ENCODE measurements around the gene THOC7.

The THOC7 gene

GRCh38 chr3:63869940-63870614 is 6.5 kb upstream of the THOC7 start:
- peaks cover 13% of the 10 kb centered on the region for H3K36me3 ChIP-seq (replicated peaks)
- no peak overlapping the region for H3K4me3 ChIP-seq
- H3K27me3 ChIP-seq (ENCODE audit: low read depth), result no peaks in the 10 kb centered on the region
- H3K4me1 ChIP-seq, result no peaks in the 10 kb centered on the region; the same call in 1 of the 2 replicates
- no peak for DNase-seq (ENCODE audit: low spot score in 2 of 2)
- H3K9me3 ChIP-seq, result no peaks in the 10 kb centered on the region
- in situ Hi-C loops (cut with MboI; ENCODE audit: low sequenced_read_pairs), result no loop called here

GRCh38 chr3:63867225-63867624 is 3.6 kb upstream of the THOC7 start:
- Histone ChIP-seq H3K36me3 (replicated peaks) (peaks cover 13% of the 10 kb centered on the region), H3K27me3 (ENCODE audit: low read depth) (no peaks in the 10 kb centered on the region), H3K4me3 (no peak overlapping the region), H3K4me1 (peaks cover 6% of the 10 kb centered on the region), H3K9me3 (no peaks in the 10 kb centered on the region)
- DNase-seq (ENCODE audit: low spot score in 2 of 2), result no peak
- in situ Hi-C loops (cut with MboI; ENCODE audit: low sequenced_read_pairs), result no loop called here

- Histone ChIP-seq H3K36me3 (replicated peaks) (peaks cover 13% of the 10 kb centered on the region), H3K27me3 (ENCODE audit: low read depth) (no peaks in the 10 kb centered on the region), H3K4me3 (peak overlapping the region; percentile 58), H3K9me3 (no peaks in the 10 kb centered on the region), H3K4me1 (peaks cover 9% of the 10 kb centered on the region)
- no peak for DNase-seq (ENCODE audit: low spot score in 2 of 2)
- in situ Hi-C loops (cut with MboI; ENCODE audit: low sequenced_read_pairs), result no loop called here
Measured at GRCh38 chr3:63864965-63865327, 1.3 kb upstream of the THOC7 start.

GRCh38 chr3:63864008-63864964 is 681 bp upstream of the THOC7 start:
- Histone ChIP-seq H3K4me1 (peaks cover 9% of the 10 kb centered on the region), H3K27me3 (ENCODE audit: low read depth) (no peaks in the 10 kb centered on the region), H3K4me3 (peak overlapping the region; percentile 58), H3K9me3 (no peaks in the 10 kb centered on the region), H3K36me3 (replicated peaks) (peaks cover 13% of the 10 kb centered on the region)
- in situ Hi-C loops (cut with MboI; ENCODE audit: low sequenced_read_pairs), result no loop called here
- DNase-seq (ENCODE audit: low spot score in 2 of 2), result peak in 1 of 2 experiments; percentile 47

GRCh38 chr3:63862804-63863149 is 828 bp downstream of the THOC7 start:
- in situ Hi-C loops (cut with MboI; ENCODE audit: low sequenced_read_pairs), result no loop called here
- peaks cover 9% of the 10 kb centered on the region for H3K4me1 ChIP-seq

GRCh38 chr3:63861306-63861705 is 2.3 kb downstream of the THOC7 start:
- H3K9me3 ChIP-seq, result no peaks in the 10 kb centered on the region
- H3K27me3 ChIP-seq (ENCODE audit: low read depth), result no peaks in the 10 kb centered on the region
- H3K36me3 ChIP-seq (replicated peaks), result 0 out of 2 replicates have a peak, but pooled peaks cover 5% of the 10 kb centered on the region
- H3K4me3 ChIP-seq, result no peak overlapping the region
- in situ Hi-C loops (cut with MboI; ENCODE audit: low sequenced_read_pairs), result no loop called here
- H3K4me1 ChIP-seq, result peaks cover 9% of the 10 kb centered on the region
- no peak for DNase-seq (ENCODE audit: low spot score in 2 of 2)

More at GRCh38 chr3:63862804-63863149, 828 bp downstream of the THOC7 start:
- Histone ChIP-seq H3K36me3 (replicated peaks) (peaks cover 10% of the 10 kb centered on the region; the same call in 1 of the 2 replicates), H3K9me3 (no peaks in the 10 kb centered on the region), H3K4me3 (peak overlapping the region; percentile 91), H3K27me3 (ENCODE audit: low read depth) (no peaks in the 10 kb centered on the region)
- no peak for DNase-seq (ENCODE audit: low spot score in 2 of 2)

GRCh38 chr3:63860776-63861175 is 2.8 kb downstream of the THOC7 start:
- DNase-seq (ENCODE audit: low spot score in 2 of 2), result no peak
- no peak overlapping the region for H3K4me3 ChIP-seq
- no peaks in the 10 kb centered on the region for H3K27me3 ChIP-seq (ENCODE audit: low read depth)
- in situ Hi-C loops (cut with MboI; ENCODE audit: low sequenced_read_pairs), result no loop called here
- peaks cover 14% of the 10 kb centered on the region for H3K4me1 ChIP-seq
- H3K9me3 ChIP-seq, result no peaks in the 10 kb centered on the region
- no peaks in the 10 kb centered on the region for H3K36me3 ChIP-seq (replicated peaks)

GRCh38 chr3:63857311-63857710 is 6.3 kb downstream of the THOC7 start:
- DNase-seq (ENCODE audit: low spot score in 2 of 2), result no peak
- H3K27me3 ChIP-seq (ENCODE audit: low read depth), result no peaks in the 10 kb centered on the region
- H3K9me3 ChIP-seq, result no peaks in the 10 kb centered on the region
- H3K36me3 ChIP-seq (replicated peaks), result no peaks in the 10 kb centered on the region
- no peak overlapping the region for H3K4me3 ChIP-seq
- H3K4me1 ChIP-seq, result peaks cover 13% of the 10 kb centered on the region
- in situ Hi-C loops (cut with MboI; ENCODE audit: low sequenced_read_pairs), result no loop called here

GRCh38 chr3:63855333-63855940 is 8.2 kb downstream of the THOC7 start:
- Histone ChIP-seq H3K36me3 (replicated peaks) (no peaks in the 10 kb centered on the region), H3K27me3 (ENCODE audit: low read depth) (no peaks in the 10 kb centered on the region), H3K9me3 (no peaks in the 10 kb centered on the region), H3K4me3 (no peak overlapping the region), H3K4me1 (peaks cover 9% of the 10 kb centered on the region)
- no peak for DNase-seq (ENCODE audit: low spot score in 2 of 2)
- in situ Hi-C loops (cut with MboI; ENCODE audit: low sequenced_read_pairs), result no loop called here

- no peak for DNase-seq (ENCODE audit: low spot score in 2 of 2)
- Histone ChIP-seq H3K4me1 (peaks cover 9% of the 10 kb centered on the region), H3K9me3 (no peaks in the 10 kb centered on the region), H3K36me3 (replicated peaks) (no peaks in the 10 kb centered on the region), H3K27me3 (ENCODE audit: low read depth) (no peaks in the 10 kb centered on the region), H3K4me3 (no peak overlapping the region)
- in situ Hi-C loops (cut with MboI; ENCODE audit: low sequenced_read_pairs), result no loop called here
Measured at GRCh38 chr3:63853106-63853505, 10.5 kb downstream of the THOC7 start.

GRCh38 chr3:63851287-63851686 is 12.3 kb downstream of the THOC7 start:
- peaks cover 9% of the 10 kb centered on the region for H3K4me1 ChIP-seq
- no peaks in the 10 kb centered on the region for H3K9me3 ChIP-seq
- no peaks in the 10 kb centered on the region for H3K36me3 ChIP-seq (replicated peaks)
- in situ Hi-C loops (cut with MboI; ENCODE audit: low sequenced_read_pairs), result no loop called here
- no peak for DNase-seq (ENCODE audit: low spot score in 2 of 2)
- no peak overlapping the region for H3K4me3 ChIP-seq
- H3K27me3 ChIP-seq (ENCODE audit: low read depth), result no peaks in the 10 kb centered on the region

GRCh38 chr3:63849175-63849574 is 14.4 kb downstream of the THOC7 start:
- Histone ChIP-seq H3K9me3 (no peaks in the 10 kb centered on the region), H3K36me3 (replicated peaks) (no peaks in the 10 kb centered on the region), H3K4me1 (no peaks in the 10 kb centered on the region), H3K4me3 (no peak overlapping the region), H3K27me3 (ENCODE audit: low read depth) (no peaks in the 10 kb centered on the region)
- in situ Hi-C loops (cut with MboI; ENCODE audit: low sequenced_read_pairs), result no loop called here
- no peak for DNase-seq (ENCODE audit: low spot score in 2 of 2)

- Histone ChIP-seq H3K4me3 (no peak overlapping the region), H3K9me3 (no peaks in the 10 kb centered on the region), H3K27me3 (ENCODE audit: low read depth) (no peaks in the 10 kb centered on the region), H3K36me3 (replicated peaks) (no peaks in the 10 kb centered on the region), H3K4me1 (no peaks in the 10 kb centered on the region)
- DNase-seq (ENCODE audit: low spot score in 2 of 2), result no peak
- in situ Hi-C loops (cut with MboI; ENCODE audit: low sequenced_read_pairs), result no loop called here
Measured at GRCh38 chr3:63847718-63848450, 15.7 kb downstream of the THOC7 start.
